Measurements from ENCODE around the gene FAAP20.

Gene FAAP20

DNA sequence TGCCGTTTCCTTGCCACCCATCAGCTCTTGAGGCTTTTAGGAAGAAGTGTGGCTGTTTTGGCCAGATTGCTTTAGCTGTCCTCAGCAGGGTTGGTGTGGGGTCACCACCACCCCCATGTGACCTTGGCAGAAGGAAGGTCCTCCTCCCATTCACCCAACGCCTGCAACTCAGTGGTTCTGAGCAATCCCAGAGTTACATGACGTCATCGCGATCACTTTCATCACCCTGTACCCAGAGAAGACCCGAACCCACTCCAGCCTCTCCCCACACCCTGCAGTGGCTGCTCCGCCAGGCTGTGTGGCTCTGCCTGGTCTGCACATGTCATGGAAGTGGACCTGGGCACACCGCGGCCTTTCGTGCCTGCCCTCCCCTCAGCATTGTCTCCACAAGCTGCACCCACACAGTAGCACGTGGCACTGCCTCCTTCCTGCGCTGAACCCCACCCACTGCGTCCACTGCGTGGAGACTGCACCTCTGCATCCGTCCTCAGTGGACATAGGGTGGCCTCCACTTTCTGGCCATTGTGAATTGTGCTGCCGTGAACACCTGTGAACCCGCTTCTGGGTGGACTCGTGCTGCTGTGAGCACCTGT lies 16.5 kb downstream of the FAAP20 start:
- DNase-seq (ENCODE audit: low read depth), result no peak

DNA sequence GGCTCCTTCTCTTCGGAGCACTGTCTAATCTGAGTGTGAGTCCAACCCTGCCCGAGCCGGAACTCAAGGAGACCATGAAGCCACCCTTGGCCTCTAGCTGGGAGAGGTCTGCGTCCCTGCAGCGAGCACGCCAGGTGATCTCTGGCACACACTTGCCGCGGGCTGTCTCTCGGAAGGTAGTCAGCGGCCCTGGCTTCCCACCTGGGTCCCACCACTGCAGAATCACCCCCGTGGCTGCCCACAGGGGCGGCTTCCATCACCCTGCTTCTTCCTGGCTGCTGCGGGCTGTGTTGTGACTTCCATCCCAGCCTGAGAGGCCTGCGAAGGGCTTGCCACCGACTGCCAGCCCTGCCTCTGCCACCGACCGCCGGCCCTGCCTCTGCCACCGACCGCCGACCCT lies 17.0 kb downstream of the FAAP20 start:
- DNase-seq (ENCODE audit: low read depth), result no peak

DNA sequence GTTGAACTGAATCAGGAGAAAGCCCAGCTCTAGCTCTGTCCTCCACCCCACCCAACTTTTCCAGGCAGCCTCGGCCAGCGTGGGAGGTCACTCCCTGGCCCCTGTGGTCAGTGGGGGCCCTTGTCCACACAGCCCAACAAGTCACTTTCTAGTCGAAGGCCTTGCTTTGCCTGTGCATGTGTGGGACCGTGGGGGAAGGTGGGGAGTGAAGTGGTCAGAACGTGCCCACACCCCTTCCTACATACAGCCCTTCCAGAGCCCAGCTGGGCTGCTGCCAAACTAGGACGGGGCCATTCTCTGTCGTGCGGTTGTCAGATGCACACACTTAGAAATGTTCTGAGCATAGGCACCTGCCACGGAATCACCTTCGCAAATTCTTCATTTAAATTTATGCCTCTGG lies 18.0 kb downstream of the FAAP20 start:
- DNase-seq (ENCODE audit: low read depth), result no peak

DNA sequence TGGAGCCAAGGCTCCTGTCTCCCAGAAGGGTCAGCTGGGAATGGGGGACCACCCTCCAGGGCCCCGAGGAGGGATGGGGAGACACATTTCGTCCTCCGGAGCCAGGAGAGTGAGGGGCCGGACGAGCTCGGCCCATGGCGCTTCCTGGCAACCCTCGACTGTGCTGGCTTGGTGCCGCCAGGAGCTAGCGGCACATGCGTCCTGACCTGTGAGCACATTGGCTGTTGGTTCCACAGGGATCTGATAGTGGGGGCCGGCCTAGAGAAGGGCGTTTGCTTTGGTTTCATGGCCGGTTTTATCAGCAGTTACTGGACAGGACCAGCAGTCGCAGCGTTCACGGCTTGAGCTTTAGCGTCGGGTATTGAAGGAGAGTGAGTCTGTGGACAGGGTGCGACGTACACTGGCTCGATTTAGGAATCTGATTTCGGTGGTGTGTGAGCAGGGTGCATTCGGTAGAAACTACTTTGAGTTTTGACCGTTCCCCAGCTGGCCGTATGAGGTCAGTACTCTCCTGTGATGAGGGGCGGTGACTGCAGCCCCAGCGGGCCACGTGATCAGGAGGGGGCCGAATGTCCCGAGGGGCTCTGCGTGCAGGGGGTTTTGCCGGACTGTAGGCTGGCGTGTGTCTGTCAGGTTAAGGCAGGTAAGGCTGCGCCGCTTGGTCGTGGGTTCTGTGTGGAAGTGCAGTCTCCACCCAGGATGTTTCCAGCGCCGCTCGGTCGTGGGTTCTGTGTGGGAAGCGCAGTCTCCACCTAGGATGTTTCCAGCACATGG lies 18.7 kb downstream of the FAAP20 start:
- no peak for DNase-seq (ENCODE audit: low read depth)

DNA sequence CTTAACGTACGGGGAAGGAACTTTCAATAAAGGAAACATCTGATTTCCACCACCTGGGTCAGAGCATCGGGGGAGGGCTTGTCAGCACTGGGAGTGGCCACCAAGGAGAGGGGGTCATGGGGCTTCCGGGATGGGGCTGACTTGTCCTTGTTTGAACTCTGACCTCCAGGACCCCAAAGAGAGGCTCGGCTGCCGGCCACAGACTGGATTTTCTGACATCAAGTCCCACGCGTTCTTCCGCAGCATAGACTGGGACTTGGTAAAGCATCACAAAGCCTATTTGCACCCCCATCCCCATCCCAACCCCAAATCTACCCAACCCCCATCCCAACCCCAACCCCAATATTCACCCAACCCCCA lies 19.5 kb downstream of the FAAP20 start:
- no peak for DNase-seq (ENCODE audit: low read depth)

DNA sequence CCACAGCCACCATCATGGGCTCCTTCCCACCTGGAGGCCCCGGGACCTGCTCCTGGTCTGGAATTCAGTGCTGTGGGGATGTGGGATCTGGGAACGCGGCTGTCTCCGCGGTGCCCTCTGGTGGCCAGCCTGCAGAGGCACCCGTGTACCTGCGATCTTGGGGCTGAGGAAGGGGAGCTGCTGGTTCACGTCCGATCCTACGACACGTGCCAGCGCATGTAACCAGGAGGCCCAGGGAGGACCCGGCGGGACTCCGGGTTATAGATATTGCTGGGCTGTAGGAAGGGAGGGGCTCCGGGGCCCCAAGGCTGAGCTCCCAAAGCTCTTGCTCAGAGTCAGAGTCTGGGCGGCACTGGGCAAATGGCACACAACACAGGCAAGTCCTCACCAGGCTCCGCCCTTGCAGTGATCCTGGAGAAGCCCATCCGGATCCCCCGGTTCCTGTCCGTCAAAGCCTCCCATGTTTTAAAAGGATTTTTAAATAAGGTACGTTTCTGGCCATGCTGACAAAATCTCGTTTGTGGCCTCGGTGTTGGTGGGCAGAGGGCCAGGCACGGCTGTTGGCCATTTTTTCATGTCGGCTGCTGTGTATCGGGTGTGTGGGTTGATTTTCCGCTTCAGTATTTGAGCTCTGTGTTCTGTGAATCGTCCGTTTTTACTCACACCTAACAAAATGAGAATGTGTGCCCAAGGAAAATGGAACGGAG lies 20.1 kb downstream of the FAAP20 start:
- DNase-seq (ENCODE audit: low read depth), result no peak

DNA sequence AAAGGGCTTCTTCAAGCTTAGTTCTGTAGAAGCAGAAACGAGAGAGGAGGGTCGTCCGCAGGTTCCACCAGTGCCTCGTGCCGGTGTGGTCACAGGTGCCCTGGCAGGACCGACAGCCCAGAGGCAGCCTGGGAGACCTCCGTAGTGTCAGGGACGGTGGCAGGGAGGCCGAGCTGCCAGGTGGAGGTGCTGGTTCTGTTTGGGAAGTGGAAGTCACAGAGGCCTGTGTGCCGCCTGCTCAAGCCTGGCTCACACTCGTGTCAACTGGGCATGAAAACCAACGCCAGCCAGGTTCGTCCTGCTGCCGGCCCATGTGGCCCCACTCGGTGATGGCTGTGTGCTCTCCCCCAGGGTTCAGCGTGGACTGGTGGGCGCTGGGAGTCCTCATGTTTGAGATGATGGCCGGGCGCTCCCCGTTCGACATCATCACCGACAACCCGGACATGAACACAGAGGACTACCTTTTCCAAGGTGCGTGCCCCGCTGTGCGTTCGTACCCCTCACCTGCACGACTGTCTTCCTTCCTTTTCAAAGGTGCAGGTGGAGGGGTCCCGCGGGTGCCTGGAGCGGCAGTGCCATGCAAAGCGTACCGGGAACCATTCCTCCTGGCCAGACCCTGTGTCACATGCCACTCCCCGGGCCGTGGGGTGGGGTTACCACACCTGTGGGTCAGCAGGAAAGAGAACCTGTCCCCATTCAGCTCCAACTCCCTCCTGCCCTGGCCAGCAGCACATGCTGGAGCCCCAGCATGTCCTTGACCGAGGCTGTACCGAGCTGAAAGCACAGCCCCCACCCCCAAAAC lies 20.8 kb downstream of the FAAP20 start:
- no peak for DNase-seq (ENCODE audit: low read depth)

DNA sequence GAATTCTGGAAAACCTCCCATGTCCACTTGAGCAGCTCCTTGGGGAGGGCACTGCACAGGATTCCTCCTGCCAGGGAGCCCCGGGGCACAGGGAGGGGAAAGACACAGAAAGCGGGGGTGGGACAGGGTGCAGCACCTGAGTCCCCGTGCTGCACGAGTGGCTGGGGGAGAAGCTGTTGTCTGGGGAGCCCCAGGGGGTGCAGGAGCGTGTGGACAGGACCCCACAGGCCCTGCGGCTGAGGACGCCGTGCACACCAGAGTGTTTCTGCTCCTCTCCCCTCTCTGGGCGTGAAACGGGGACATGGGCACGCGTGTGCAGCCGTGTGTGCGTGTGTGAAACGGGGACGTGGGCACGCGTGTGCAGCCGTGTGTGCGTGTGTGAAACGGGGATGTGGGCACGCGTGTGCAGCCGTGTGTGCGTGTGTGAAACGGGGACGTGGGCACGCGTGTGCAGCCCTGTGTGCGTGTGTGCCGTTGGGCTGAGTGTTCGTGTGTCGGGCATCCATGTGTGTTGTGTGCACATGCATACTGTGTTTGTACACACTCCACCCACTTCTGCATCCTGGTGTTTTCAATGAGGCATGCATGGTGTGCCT lies 21.9 kb downstream of the FAAP20 start:
- DNase-seq (ENCODE audit: low read depth), result no peak

DNA sequence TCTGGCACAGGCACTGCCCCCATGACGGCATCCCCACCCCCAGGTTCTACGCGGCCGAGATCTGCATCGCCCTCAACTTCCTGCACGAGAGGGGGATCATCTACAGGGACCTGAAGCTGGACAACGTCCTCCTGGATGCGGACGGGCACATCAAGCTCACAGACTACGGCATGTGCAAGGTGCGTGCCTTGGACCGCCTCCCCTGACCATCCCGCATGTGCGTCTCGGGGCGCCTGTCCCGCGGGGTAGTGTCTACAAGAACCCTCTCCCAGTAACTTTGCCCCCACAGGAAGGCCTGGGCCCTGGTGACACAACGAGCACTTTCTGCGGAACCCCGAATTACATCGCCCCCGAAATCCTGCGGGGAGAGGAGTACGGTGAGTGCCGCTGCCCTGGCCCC lies 22.6 kb downstream of the FAAP20 start:
- DNase-seq (ENCODE audit: low read depth), result no peak

DNA sequence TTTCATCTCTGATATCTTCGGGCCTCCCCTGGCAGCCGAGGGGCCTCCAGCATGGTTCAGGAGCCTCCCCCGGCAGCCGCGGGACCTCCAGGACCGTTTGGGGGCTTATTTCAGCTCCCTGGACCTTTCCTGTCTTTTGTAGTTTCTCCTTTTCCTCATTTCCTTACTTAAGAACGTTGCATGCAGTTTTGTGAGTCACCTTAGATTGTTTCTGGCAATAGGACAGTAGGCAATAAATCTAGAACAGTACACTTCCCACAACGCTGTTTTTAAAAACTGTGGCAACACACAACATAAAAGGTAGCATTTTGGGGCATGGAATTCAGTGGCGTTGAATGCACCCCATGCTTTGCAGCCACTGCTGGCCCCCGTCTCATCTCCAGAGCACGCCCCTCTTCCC lies 24.4 kb downstream of the FAAP20 start:
- no peak for DNase-seq (ENCODE audit: low read depth)

DNA sequence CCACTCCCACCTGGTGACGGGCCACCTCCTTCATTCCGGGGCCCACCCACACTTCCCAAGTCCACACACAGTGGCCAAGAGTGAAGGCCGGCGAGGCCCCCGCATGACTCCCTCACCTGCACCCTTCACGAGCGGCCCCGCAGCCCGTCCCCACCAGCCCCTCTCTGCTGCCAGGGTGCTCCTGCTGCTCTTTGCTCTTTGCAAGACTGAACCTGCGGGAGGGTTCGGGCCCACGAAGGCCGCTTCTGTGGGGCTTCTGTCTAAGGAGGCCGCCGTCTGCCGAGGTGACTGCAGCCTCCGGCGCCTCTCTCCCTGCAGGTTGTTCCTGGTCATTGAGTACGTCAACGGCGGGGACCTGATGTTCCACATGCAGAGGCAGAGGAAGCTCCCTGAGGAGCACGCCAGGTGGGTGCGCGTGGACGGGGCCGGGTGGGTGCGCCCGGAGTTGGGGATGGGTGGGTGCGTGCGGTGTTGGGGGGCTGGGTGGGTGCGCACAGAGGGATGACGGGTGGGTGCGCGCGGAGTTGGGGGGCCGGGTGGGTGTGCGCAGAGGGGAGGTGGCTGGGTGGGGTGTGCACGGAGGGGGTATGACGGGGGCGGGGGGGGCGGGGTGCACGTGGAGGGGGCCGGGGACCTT lies 25.3 kb downstream of the FAAP20 start:
- DNase-seq (ENCODE audit: low read depth), result no peak

DNA sequence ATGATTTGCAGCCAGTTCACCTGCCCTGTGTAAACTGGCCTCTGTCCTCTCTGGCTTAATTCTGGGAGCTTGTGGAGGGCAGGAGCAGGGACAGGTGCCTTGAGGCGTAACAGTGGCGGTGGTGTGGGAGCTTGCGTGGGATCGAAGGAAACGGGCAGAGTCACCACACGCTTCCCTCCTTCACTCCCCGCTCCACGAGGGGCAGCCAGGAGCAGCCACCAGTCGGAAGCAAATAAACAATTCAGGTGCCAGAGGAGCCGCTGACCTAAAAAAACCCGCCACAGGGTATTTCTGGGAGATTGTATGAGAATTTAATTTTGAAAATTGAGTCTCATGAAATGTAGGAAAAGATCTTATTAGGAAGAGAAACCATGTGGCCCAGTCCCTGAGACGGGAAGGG lies 26.0 kb downstream of the FAAP20 start:
- no peak for DNase-seq (ENCODE audit: low read depth)

DNA sequence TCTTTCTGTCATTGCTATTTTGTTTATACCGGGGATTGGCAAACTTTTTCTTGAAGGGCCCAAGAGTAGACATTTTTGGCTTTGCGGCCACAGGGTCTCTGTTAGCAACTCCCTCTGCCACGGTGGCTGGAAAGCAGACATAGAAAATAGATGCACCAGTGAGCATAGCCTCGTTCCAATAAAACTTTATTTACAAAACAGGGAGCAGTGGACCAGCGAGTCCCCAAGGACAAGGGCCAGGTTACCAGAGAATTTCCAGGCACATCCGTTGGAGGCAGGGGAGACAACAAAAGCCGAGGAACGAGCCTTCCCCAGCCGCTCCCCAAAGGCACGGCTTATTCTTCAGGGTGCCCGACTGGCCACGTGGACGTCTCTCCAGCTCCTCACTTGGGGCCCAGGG lies 26.5 kb downstream of the FAAP20 start:
- no peak for DNase-seq (ENCODE audit: low read depth)

DNA sequence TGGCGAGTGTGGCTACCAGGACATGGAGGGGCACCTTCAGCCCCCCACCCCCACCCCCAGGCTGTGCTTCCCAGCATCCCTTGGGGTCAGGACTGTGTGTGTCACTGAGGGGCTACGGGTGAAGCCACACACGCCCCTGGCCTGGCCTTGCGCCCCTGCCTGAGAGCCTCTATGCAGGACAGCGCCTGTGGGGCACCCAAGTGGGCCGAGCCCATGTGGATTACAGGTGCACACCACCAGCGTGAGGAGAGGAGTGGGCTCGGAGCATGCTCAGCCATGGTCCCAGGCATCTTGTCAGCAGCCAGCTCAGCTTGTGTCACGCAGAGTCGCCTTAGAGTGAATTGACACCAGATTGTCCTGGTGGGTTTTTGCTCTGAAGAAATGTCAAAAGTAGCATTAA lies 27.9 kb downstream of the FAAP20 start:
- no peak for DNase-seq (ENCODE audit: low read depth)

DNA sequence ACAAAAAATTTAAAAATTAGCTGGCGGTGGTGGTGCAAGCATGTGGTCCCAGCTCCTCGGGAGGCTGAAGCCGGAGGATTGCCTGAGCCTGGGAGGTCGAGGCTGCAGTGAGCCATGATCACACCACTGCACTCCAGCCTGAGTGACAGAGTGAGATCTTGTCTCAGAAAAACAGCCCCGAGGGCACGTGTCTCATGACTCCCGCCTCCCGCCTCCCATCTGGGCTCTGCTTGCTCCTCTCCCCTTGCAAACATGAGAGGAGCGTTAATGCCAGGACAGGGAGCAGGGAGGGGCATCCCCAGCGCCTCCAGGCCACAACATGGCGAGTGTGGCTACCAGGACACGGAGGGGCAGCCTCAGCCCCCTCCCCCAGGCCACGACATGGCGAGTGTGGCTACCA lies 28.3 kb downstream of the FAAP20 start:
- no peak for DNase-seq (ENCODE audit: low read depth)

DNA sequence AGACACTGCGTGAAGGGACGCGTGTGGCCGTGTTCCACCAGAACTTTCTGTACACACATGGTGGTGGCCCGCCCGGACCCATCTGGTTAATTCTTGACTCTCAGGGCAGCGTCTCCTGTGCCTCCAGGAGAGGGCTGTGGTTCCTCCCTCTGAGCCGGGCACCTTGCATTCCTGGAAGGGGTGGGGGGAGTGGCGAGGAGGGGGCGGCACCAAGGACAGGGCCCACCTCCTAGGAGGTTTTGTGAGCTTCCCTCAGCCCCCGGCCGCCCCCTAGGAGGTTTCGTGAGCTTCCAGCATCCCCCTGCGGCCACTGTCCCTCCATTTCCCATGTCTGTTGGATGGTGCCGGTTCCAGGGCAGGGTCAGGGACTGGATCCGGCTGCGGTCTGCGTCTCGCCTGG lies 28.9 kb downstream of the FAAP20 start:
- DNase-seq (ENCODE audit: low read depth), result no peak

DNA sequence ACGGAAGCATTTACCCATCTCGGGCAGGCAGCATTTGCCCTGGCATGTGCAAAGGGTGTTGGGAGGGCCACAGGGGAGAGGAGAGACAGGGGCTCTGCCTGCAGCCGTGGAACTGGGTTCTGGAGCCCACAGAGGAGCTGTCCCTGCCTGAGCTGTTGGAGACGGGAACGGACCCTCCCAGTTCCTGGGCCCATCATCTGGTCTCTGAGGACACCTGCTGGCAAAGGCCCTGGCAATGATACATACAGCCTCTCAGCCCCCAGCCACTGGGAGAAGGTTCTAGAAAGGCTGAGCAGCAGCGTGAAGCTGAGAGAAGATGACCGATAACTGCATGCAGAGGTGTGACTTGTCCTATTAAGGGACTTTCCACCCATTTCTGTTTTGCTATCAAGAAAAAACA lies 31.4 kb downstream of the FAAP20 start:
- no peak for DNase-seq (ENCODE audit: low read depth)

DNA sequence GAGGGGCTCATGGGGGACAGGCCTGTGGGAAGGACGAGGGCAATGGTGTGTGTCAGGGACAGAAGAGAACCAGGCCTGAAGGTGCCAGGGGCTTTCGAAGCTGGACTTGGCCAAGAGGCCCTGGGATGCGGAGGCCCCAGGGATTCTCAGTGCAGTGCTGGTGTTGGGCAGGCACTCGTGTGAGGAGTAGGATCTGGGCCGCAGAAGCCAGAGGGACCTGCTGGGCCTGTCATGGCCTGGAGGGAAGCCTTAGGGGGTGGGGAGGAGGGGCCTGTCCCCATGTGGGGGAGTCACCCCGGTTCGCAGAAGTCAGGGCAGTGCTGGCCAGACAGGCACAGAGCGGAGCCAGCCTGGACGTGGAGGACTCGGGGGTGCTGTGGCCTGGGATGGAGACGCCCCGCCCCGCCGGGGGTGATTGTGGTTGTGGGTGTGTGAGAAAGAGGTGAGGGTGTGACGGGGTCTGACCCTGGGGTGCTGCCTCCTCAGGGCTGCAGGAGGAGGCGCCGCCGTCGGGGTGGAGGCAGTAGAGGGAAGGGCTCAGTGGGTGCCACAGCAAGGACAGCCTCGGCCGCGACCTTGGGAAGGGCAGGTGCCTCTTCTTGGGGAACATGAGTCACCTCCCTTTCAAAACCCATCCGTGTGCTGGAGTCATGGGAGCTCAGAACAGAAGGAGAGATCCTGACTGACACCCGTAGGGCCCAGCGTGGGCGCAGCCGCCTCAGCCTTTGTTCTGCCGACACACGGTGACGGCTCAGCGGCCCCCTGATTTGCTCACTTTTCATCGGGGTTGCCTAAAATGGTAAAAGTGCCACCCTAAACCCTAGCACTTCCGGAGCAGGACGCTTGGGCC lies 33.9 kb downstream of the FAAP20 start:
- no peak for DNase-seq (ENCODE audit: low read depth)

DNA sequence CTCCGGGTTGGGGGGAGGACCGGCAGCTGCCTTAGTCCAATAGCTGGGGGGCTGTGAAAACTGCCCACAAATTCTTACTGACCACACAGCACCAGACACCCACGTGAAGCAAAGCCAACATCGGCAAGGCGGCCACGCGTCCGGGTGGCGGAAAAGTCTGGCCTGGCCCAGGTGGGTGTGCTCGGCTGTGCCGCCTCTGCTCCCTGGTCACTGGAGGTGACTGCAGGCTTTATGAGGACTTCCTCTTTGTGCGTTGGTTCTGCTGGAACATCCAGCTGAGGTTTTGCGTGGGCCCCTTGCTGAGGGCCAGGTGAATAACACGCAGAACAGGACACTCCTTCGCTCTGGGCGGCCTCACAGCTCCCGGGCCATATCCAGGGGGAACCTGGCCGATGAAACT lies 35.4 kb downstream of the FAAP20 start:
- DNase-seq (ENCODE audit: low read depth), result no peak

DNA sequence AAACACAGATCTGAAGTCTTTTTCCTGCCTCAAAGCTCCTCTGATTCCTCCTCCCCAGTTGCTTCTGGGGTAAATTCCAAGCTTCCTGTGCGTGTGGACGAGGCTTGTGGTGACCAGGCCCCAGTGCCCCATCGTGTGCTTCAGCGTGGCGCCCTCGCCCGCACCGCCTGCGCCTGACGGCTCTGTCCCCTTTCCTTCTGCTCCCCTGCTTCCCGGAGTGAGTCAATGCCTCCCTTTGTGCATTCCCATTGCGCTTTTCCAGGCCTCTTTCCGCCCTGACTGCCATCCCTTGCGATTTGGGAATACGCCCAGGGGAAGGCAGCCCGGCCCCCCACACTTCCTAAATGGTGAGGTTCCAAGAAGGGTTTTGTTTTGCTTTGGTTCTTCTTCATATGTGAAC lies 36.3 kb downstream of the FAAP20 start:
- DNase-seq (ENCODE audit: low read depth), result no peak

DNA sequence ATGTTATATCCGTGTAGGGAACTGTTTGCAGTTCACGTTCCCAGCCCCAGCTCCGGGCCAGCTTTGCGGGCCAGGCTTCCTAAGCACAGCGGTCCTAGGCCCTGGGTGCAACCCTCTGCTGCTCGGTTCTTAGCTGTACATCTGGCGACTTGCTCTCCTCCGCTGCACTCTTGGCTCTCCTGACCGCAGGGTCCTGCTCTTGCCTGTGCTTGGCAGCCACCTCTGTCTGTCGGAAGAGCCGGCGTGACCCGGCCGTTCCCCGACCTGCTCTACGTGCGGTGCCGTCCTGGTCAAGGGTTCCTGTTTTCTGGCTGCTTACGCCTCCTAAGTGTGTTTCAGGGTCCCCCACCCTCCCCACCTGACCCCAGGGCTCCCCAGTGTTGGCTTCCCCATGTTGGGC lies 36.7 kb downstream of the FAAP20 start:
- DNase-seq (ENCODE audit: low read depth), result no peak
